BLaER1 treated with 17β-estradiol and CSF1 and Interleukin-3, amounts not matched to agents 10 nM and 100 nM (cell line): ENCODE results near the gene RABGAP1L.

ENCODE experiments used
- H3K27ac ChIP-seq, 11 experiments: shearing (Covaris generic); formaldehyde crosslinking; 2 replicates each; pipeline ENCODE4 v1.8.1; 2022
- H3K27me3 ChIP-seq, 11 experiments: shearing (Covaris generic); formaldehyde crosslinking; 2 replicates each; pipeline ENCODE4 v1.8.1; 2022
- H3K36me3 ChIP-seq, 11 experiments: shearing (Covaris generic); formaldehyde crosslinking; 2 replicates each; pipeline ENCODE4 v1.8.1; 2022
- H3K4me1 ChIP-seq, 10 experiments: shearing (Covaris generic); formaldehyde crosslinking; 2 replicates each; pipeline ENCODE4 v1.8.1; 2022
- H3K4me2 ChIP-seq, 11 experiments: shearing (Covaris generic); formaldehyde crosslinking; 2 replicates each; pipeline ENCODE4 v1.8.1; 2022
- H3K4me3 ChIP-seq, 10 experiments: shearing (Covaris generic); formaldehyde crosslinking; 2 replicates each; pipeline ENCODE4 v1.8.1; 2022
- H3K9ac ChIP-seq, 11 experiments: shearing (Covaris generic); formaldehyde crosslinking; 2 replicates each; pipeline ENCODE4 v1.8.1; 2022
- H3K9me3 ChIP-seq, 11 experiments: shearing (Covaris generic); formaldehyde crosslinking; replicated peaks in 1 of 11; 2 replicates each; pipeline ENCODE4 v1.8.1; 2022
- H4K20me1 ChIP-seq, 11 experiments: shearing (Covaris generic); formaldehyde crosslinking; 2 replicates each; pipeline ENCODE4 v1.8.1; 2022
- Cebpa-rat ChIP-seq, 11 experiments: shearing (Covaris generic); IDR thresholded peaks; 2 replicates each; pipeline ENCODE4 v1.8.1; 2022

Gene RABGAP1L

GRCh38 chr1:174274884-174275283 lies 115.6 kb downstream of the RABGAP1L start:
- Histone ChIP-seq H3K27ac (no peak overlapping the region), H3K36me3 (peaks cover 0 to 11% (median 0%) of the 10 kb centered on the region in 11 experiments; a peak in 8 of 22 replicates), H3K4me1 (peaks cover 0 to 37% (median 11%) of the 10 kb centered on the region in 10 experiments; a peak in 12 of 20 replicates), H3K4me2 (no peak overlapping the region), H3K9ac (no peak overlapping the region), H3K9me3 (peaks cover 0 to 4% (median 0%) of the 10 kb centered on the region in 11 experiments; a peak in 1 of 22 replicates), H3K4me3 (no peak overlapping the region), H4K20me1 (no peaks in the 10 kb centered on the region), H3K27me3 (no peaks in the 10 kb centered on the region)
- no peak for TF ChIP-seq Cebpa-rat (IDR thresholded peaks at IDR 0.05)

- no peak overlapping the region for H3K9ac ChIP-seq
- TF ChIP-seq Cebpa-rat (IDR thresholded peaks at IDR 0.05): no peak
- H3K27me3 ChIP-seq: no peaks in the 10 kb centered on the region
- H4K20me1 ChIP-seq: no peaks in the 10 kb centered on the region
- no peak overlapping the region for H3K27ac ChIP-seq
- peaks cover 5 to 10% (median 9%) of the 10 kb centered on the region in 11 experiments; a peak in 17 of 22 replicates for H3K9me3 ChIP-seq
- H3K36me3 ChIP-seq: peaks cover 6 to 23% (median 9%) of the 10 kb centered on the region in 11 experiments; a peak in 20 of 22 replicates
- peak overlapping the region in 6 of 11 experiments; percentile 27 to 52 (median 47); a peak in 10 of 22 replicates for H3K4me2 ChIP-seq
- H3K4me3 ChIP-seq: no peak overlapping the region
- peaks cover 0 to 34% (median 11%) of the 10 kb centered on the region in 10 experiments; a peak in 12 of 20 replicates for H3K4me1 ChIP-seq
Measured at GRCh38 chr1:174276087-174276486, 116.8 kb downstream of the RABGAP1L start.

- H3K27me3 ChIP-seq: no peaks in the 10 kb centered on the region
- peaks cover 21 to 79% (median 40%) of the 10 kb centered on the region in 11 experiments; a peak in 21 of 22 replicates for H3K36me3 ChIP-seq
- no peak overlapping the region for H3K27ac ChIP-seq
- no peak overlapping the region for H3K4me3 ChIP-seq
- H3K9me3 ChIP-seq: peaks cover 13 to 32% (median 28%) of the 10 kb centered on the region in 11 experiments; a peak in 19 of 22 replicates
- H3K9ac ChIP-seq: no peak overlapping the region
- H4K20me1 ChIP-seq: no peaks in the 10 kb centered on the region
- no peak overlapping the region for H3K4me2 ChIP-seq
- no peaks in the 10 kb centered on the region for H3K4me1 ChIP-seq
- no peak for TF ChIP-seq Cebpa-rat (IDR thresholded peaks at IDR 0.05)
Measured at GRCh38 chr1:174284052-174284451, 124.7 kb downstream of the RABGAP1L start.

GRCh38 chr1:174286042-174286441 lies 126.7 kb downstream of the RABGAP1L start:
- no peak overlapping the region for H3K4me2 ChIP-seq
- TF ChIP-seq Cebpa-rat (IDR thresholded peaks at IDR 0.05): no peak
- H3K4me3 ChIP-seq: no peak overlapping the region
- H3K27me3 ChIP-seq: no peaks in the 10 kb centered on the region
- peaks cover 25 to 42% (median 36%) of the 10 kb centered on the region in 11 experiments for H3K9me3 ChIP-seq
- H3K36me3 ChIP-seq: peaks cover 30 to 88% (median 48%) of the 10 kb centered on the region in 11 experiments
- no peak overlapping the region for H3K27ac ChIP-seq
- H3K9ac ChIP-seq: no peak overlapping the region
- no peaks in the 10 kb centered on the region for H3K4me1 ChIP-seq
- H4K20me1 ChIP-seq: no peaks in the 10 kb centered on the region

- H3K27ac ChIP-seq: no peak overlapping the region
- no peaks in the 10 kb centered on the region for H3K4me1 ChIP-seq
- TF ChIP-seq Cebpa-rat (IDR thresholded peaks at IDR 0.05): no peak
Measured at GRCh38 chr1:174289644-174290310, 130.5 kb downstream of the RABGAP1L start.

GRCh38 chr1:174291059-174291458 lies 131.7 kb downstream of the RABGAP1L start:
- Histone ChIP-seq H4K20me1 (no peaks in the 10 kb centered on the region), H3K9me3 (peaks cover 21 to 44% (median 34%) of the 10 kb centered on the region in 11 experiments; a peak in 21 of 22 replicates), H3K36me3 (peaks cover 23 to 74% (median 31%) of the 10 kb centered on the region in 11 experiments; a peak in 21 of 22 replicates), H3K27me3 (no peaks in the 10 kb centered on the region), H3K27ac (no peak overlapping the region), H3K9ac (no peak overlapping the region), H3K4me2 (no peak overlapping the region), H3K4me3 (no peak overlapping the region), H3K4me1 (no peaks in the 10 kb centered on the region)
- TF ChIP-seq Cebpa-rat (IDR thresholded peaks at IDR 0.05): no peak

More at GRCh38 chr1:174289644-174290310, 130.5 kb downstream of the RABGAP1L start:
- Histone ChIP-seq H4K20me1 (no peaks in the 10 kb centered on the region), H3K4me3 (no peak overlapping the region), H3K27me3 (no peaks in the 10 kb centered on the region), H3K9ac (no peak overlapping the region), H3K4me2 (no peak overlapping the region), H3K9me3 (peaks cover 21 to 44% (median 33%) of the 10 kb centered on the region in 11 experiments; a peak in 21 of 22 replicates), H3K36me3 (peaks cover 23 to 77% (median 31%) of the 10 kb centered on the region in 11 experiments; a peak in 21 of 22 replicates)

GRCh38 chr1:174296309-174296708 lies 137.0 kb downstream of the RABGAP1L start:
- H4K20me1 ChIP-seq: no peaks in the 10 kb centered on the region
- peaks cover 13 to 36% (median 21%) of the 10 kb centered on the region in 11 experiments for H3K9me3 ChIP-seq
- no peaks in the 10 kb centered on the region for H3K4me1 ChIP-seq
- H3K9ac ChIP-seq: no peak overlapping the region
- no peak overlapping the region for H3K27ac ChIP-seq
- H3K4me2 ChIP-seq: no peak overlapping the region
- no peaks in the 10 kb centered on the region for H3K27me3 ChIP-seq
- TF ChIP-seq Cebpa-rat (IDR thresholded peaks at IDR 0.05): peak in 2 of 11 experiments; percentile 49 to 73; a peak in 4 of 22 replicates
- peaks cover 10 to 69% (median 22%) of the 10 kb centered on the region in 11 experiments for H3K36me3 ChIP-seq
- no peak overlapping the region for H3K4me3 ChIP-seq

GRCh38 chr1:174297351-174297750 lies 138.0 kb downstream of the RABGAP1L start:
- Histone ChIP-seq H3K9ac (no peak overlapping the region), H3K36me3 (peaks cover 17 to 68% (median 28%) of the 10 kb centered on the region in 11 experiments)
- no peak for TF ChIP-seq Cebpa-rat (IDR thresholded peaks at IDR 0.05)

GRCh38 chr1:174301295-174302077 lies 142.2 kb downstream of the RABGAP1L start:
- Histone ChIP-seq H3K9me3 (peaks cover 28 to 47% (median 35%) of the 10 kb centered on the region in 11 experiments), H3K4me3 (peak overlapping the region in 1 of 10 experiments; percentile 15; a peak in 1 of 20 replicates), H3K27ac (no peak overlapping the region), H3K27me3 (no peaks in the 10 kb centered on the region), H3K36me3 (peaks cover 23 to 65% (median 38%) of the 10 kb centered on the region in 11 experiments), H4K20me1 (no peaks in the 10 kb centered on the region), H3K4me2 (no peak overlapping the region), H3K9ac (no peak overlapping the region), H3K4me1 (no peaks in the 10 kb centered on the region)
- no peak for TF ChIP-seq Cebpa-rat (IDR thresholded peaks at IDR 0.05)

More at GRCh38 chr1:174297351-174297750, 138.0 kb downstream of the RABGAP1L start:
- H3K4me1 ChIP-seq: no peaks in the 10 kb centered on the region
- no peaks in the 10 kb centered on the region for H4K20me1 ChIP-seq
- no peak overlapping the region for H3K4me2 ChIP-seq
- H3K4me3 ChIP-seq: no peak overlapping the region
- H3K27ac ChIP-seq: no peak overlapping the region
- H3K9me3 ChIP-seq: peaks cover 22 to 39% (median 31%) of the 10 kb centered on the region in 11 experiments
- H3K27me3 ChIP-seq: no peaks in the 10 kb centered on the region
